Measurements from ENCODE around the gene MAP4. TPM values are rescaled to one million over a fixed set of nuclear protein-coding genes. Genes with fewer than 3 reads are reported as not detected.

The MAP4 gene
- 171 and 178 TPM in 2 replicates for total RNA-seq

GRCh38 chr3:48016301-48016973, at the start of gene MAP4:
TSS of gene MAP4 (minus strand) at chr3:48016416. CDS start at chr3:47998860, 17,556 bp downstream.

GRCh38 chr3:47802734-47803479, 213.3 kb downstream of the MAP4 start, which contains the start of gene DHX30:
TSS of gene DHX30 (plus strand) at chr3:47803138. CDS start at chr3:47810684, 7,546 bp downstream.

Other genes starting within 250 kb of the MAP4 start
- gene SMARCC1, start 234.5 kb downstream of the MAP4 start, total RNA-seq: 24.0 and 30.4 TPM in 2 replicates
- 64.3 and 85.6 TPM in 2 replicates for gene DHX30, start 213.3 kb downstream of the MAP4 start, total RNA-seq
- gene CDC25A, start 172.0 kb upstream of the MAP4 start, total RNA-seq: 2.3 and 2.5 TPM in 2 replicates
- not detected in 2 replicates for gene CAMP, start 207.1 kb upstream of the MAP4 start, total RNA-seq
- gene ZNF589, start 224.7 kb upstream of the MAP4 start, total RNA-seq: 4.9 and 6.9 TPM in 2 replicates